Heart right ventricle (tissue), 16 donors: ENCODE measurements around the gene ATP8B3. TPM values are rescaled to one million over a fixed set of nuclear protein-coding genes. Genes with fewer than 3 reads are reported as not detected.

Experiments
- ATAC-seq, 8 donors: fragments of 200-7000 bp; cut with Tn5 transposase; one replicate each; pipeline ENCODE4 v1.9.1; 2020; ENCODE audit warnings: mild to moderate bottlenecking in 8 of 8, moderate library complexity in 8 of 8, moderate number of reproducible peaks in 1 of 8
- DNase-seq, 2 donors: peaks; one replicate each; pipeline ENCODE4 v3.0.0-alpha.2; 2020
- H3K27ac ChIP-seq, 10 donors: fragments of 200-600 bp; sonication (generic) in 2 of 10; one replicate each; pipeline versions ENCODE4 v1.5.0 to v1.8.0; 2020 to 2022; ENCODE audit warnings: mild to moderate bottlenecking in 3 of 10
- H3K27me3 ChIP-seq, 7 donors: fragments of 200-600 bp; one replicate each; pipeline ENCODE4 v1.8.0; 2021 to 2022; ENCODE audit warnings: mild to moderate bottlenecking in 2 of 7
- H3K36me3 ChIP-seq, 9 donors: fragments of 200-600 bp; sonication (generic) in 1 of 9; one replicate each; pipeline versions ENCODE4 v1.5.0 to v1.8.0; 2020 to 2022; ENCODE audit warnings: mild to moderate bottlenecking in 2 of 9
- H3K4me1 ChIP-seq, 9 donors: fragments of 200-600 bp; sonication (generic) in 1 of 9; one replicate each; pipeline versions ENCODE4 v1.5.0 to v1.8.0; 2020 to 2022; ENCODE audit warnings: mild to moderate bottlenecking in 4 of 9
- H3K4me3 ChIP-seq, 10 donors: fragments of 200-600 bp; sonication (generic) in 2 of 10; one replicate each; pipeline versions ENCODE4 v1.5.0 to v1.8.0; 2020 to 2022; ENCODE audit warnings: mild to moderate bottlenecking in 7 of 10, moderate library complexity in 2 of 10
- H3K9me3 ChIP-seq, 11 donors: fragments of 200-600 bp in 10 of 11; sonication (generic) in 2 of 11; one replicate each; pipeline versions ENCODE4 v1.5.0 to v1.8.0; 2013 to 2022; ENCODE audit warnings: mild to moderate bottlenecking in 2 of 11, control low read depth in 1 of 11, moderate library complexity in 1 of 11
- WGBS, 2 donors: extraction: QIAGEN DNeasy Blood & Tissue Kit; methylation state at CpG; one replicate each; pipeline ENCODE4 v1.1.7; 2013; ENCODE audit warnings: inconsistent platforms in 1 of 2; 5-methylcytosine and 5-hydroxymethylcytosine counted together
- intact Hi-C, 10 donors: fragments of 100-400 bp; cut with DNase I; formaldehyde crosslinking; loops; one replicate each; pipeline versions ENCODE4 v1.11.1 to v1.14.2; 2022
- polyA plus RNA-seq, 2 donors: library from polyadenylated mRNA; stranded (reverse); fragments of 200-250 nt; gene quantifications; one replicate each; pipeline ENCODE4 v1.2.3, GENCODE V29; 2013
- total RNA-seq, 10 donors: library from RNA; stranded (reverse); fragmentation: NEBNext Ultra II Directional in 3 of 10; extraction: Animal tissue kit (Norgen Biotek cat#: 25700) in 3 of 10; gene quantifications; one replicate each; pipeline versions ENCODE4 v1.2.1 to v1.2.4, GENCODE V29; 2021 to 2023
- TF ChIP-seq, protein P1 (sequence below), 9 donors: fragments of 200-600 bp; sonication (generic) in 2 of 9; IDR thresholded peaks; one replicate each; pipeline versions ENCODE4 v1.5.0 to v1.8.0; 2021 to 2022; ENCODE audit warnings: antibody characterized with exemption in 9 of 9, mild to moderate bottlenecking in 5 of 9, moderate library complexity in 1 of 9
- donor health status: Arrhythmogenic right ventricular cardiomyopathy.
- donor health status: ischemic (EF 13 %, LVEDD 7.1; RV severe dilation, severe dysfunction).
- donor health status: healthy with polysubstance abuse.
- donor health status: DM: no; HTN: yes; CAD: no.
- donor health status: DM: no; HTN: no; CAD: no.
- donor health status: ischemic (EF 25% LVEDD 6.9; RV normal size, moderate dysfunction).
- donor health status: ischemic (EF 25% LVEDD 5.7; RV mildly dilated, moderate dysfunction).
- donor health status: healthy.
- donor health status: DM: yes; HTN: yes; CAD: no.
- donor health status: Ischemic cardiomyopathy.
- donor health status: ischemic (EF 35%, LVEDD 5.7; RV mildly dilated, moderate dysfunction).
- donor health status: nonischemic (EF 11% LVEDD 7.7; RV severe dilation, severe dysfunction).
- donor health status: DM: yes; HTN: yes; CAD: no.
- donor health status: PGD.
- donor health status: ischemic (EF 29% LVEDD 5.4; RV normal size, mild dysfunction).
- donor health status: nonischemic (EF 23%, LVEDD 6.1; RV moderate dilation, normal function).

Gene ATP8B3
- total and polyA plus RNA-seq, 12 donors = 0.13 to 3.4 (median 0.52) TPM

DNA sequence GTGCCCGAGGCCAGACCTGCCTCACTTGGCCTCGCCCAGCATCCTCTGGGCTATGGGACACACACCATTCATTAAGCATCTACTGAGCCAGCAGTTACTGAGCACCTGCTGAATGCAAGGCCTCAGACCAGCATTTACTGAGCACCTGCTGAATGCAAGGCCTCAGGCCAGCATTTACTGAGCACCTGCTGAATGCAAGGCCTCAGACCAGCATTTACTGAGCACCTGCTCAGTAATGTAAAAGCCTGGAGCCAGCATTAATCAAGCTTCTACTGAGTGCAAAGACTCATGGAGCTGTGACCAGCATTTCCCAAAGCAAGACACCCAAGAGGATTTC, 3.7 kb downstream of the ATP8B3 start:
- Histone ChIP-seq H3K4me3 (no peak overlapping the region), H3K27me3 (no peaks in the 10 kb centered on the region), H3K9me3 (no peaks in the 10 kb centered on the region), H3K4me1 (peaks cover 5 to 19% (median 15%) of the 10 kb centered on the region in 9 donors), H3K27ac (no peak overlapping the region), H3K36me3 (no peaks in the 10 kb centered on the region)
- WGBS, 2 donors = 95% methylated on average over 2 of the region's 2 CpGs
- TF ChIP-seq, protein P1, sequence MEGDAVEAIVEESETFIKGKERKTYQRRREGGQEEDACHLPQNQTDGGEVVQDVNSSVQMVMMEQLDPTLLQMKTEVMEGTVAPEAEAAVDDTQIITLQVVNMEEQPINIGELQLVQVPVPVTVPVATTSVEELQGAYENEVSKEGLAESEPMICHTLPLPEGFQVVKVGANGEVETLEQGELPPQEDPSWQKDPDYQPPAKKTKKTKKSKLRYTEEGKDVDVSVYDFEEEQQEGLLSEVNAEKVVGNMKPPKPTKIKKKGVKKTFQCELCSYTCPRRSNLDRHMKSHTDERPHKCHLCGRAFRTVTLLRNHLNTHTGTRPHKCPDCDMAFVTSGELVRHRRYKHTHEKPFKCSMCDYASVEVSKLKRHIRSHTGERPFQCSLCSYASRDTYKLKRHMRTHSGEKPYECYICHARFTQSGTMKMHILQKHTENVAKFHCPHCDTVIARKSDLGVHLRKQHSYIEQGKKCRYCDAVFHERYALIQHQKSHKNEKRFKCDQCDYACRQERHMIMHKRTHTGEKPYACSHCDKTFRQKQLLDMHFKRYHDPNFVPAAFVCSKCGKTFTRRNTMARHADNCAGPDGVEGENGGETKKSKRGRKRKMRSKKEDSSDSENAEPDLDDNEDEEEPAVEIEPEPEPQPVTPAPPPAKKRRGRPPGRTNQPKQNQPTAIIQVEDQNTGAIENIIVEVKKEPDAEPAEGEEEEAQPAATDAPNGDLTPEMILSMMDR (IDR thresholded peaks at IDR 0.05) = no peak
- DNase-seq (no peak), ATAC-seq (no peak)
- intact Hi-C loops = no loop called here

- Histone ChIP-seq H3K27me3 (no peaks in the 10 kb centered on the region), H3K9me3 (no peaks in the 10 kb centered on the region), H3K4me1 (peaks cover 2 to 14% (median 10%) of the 10 kb centered on the region in 9 donors), H3K4me3 (no peak overlapping the region), H3K36me3 (no peaks in the 10 kb centered on the region), H3K27ac (no peak overlapping the region)
- ATAC-seq (no peak), DNase-seq (no peak)
- WGBS, 2 donors = 79 to 82% methylated on average over 30 of the region's 30 CpGs
- intact Hi-C loops = no loop called here
- TF ChIP-seq, protein P1 (IDR thresholded peaks at IDR 0.05) = no peak
Measured at GRCh38 chr19:1807695-1808394, 4.2 kb downstream of the ATP8B3 start.

DNA sequence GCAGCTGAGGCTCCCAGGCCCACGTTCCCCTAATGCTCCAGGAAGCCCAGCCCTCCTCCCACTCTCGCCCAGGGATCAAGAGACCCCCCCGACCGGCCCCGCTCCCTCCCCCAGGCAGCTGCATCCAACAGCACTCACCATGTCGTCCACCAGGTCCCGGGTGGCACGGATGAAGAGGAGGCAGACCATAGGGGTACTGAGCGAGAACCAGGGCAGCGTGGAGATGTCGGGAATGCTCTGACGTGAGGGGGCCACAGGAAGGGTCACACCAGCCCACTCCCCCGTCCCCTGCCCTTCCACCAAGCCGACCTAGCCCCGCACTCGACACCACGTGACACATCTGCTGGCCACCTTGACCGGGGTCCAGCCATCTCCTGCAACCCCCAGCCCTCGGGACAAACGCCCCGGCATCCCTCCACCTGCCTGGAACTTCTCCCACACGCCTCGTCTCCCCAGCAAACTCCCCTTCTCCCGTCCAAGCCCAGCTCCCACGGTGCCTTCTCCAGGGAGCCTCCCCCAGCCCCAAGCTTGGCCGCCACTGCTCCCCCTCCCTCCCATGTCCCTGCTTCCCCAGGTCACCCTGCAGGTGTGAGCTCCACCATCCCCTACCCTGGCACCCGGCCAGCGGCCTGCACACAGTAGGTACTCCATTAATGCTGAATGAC, 4.9 kb downstream of the ATP8B3 start:
- Histone ChIP-seq H3K4me3 (no peak overlapping the region), H3K4me1 (peaks cover 0 to 8% (median 7%) of the 10 kb centered on the region in 9 donors), H3K9me3 (no peaks in the 10 kb centered on the region), H3K36me3 (no peaks in the 10 kb centered on the region), H3K27me3 (no peaks in the 10 kb centered on the region), H3K27ac (no peak overlapping the region)
- 60 to 67% methylated on average over 28 of the region's 28 CpGs for WGBS, 2 donors
- ATAC-seq = no peak
- TF ChIP-seq, protein P1 (IDR thresholded peaks at IDR 0.05) = no peak
- intact Hi-C loops = no loop called here
- DNase-seq = no peak

GRCh38 chr19:1806184-1807029, 5.7 kb downstream of the ATP8B3 start:
- no peaks in the 10 kb centered on the region for H3K36me3 ChIP-seq
- H3K9me3 ChIP-seq = no peaks in the 10 kb centered on the region
- no peaks in the 10 kb centered on the region for H3K27me3 ChIP-seq
- 78 to 83% methylated on average over 44 to 45 of the region's 45 CpGs for WGBS, 2 donors
- TF ChIP-seq, protein P1 (IDR thresholded peaks at IDR 0.05) = no peak
- intact Hi-C loops = no loop called here
- H3K4me3 ChIP-seq = no peak overlapping the region
- H3K4me1 ChIP-seq = peaks cover 0 to 1% (median under 1%) of the 10 kb centered on the region in 9 donors
- no peak for DNase-seq
- no peak overlapping the region for H3K27ac ChIP-seq
- no peak for ATAC-seq
